RCC 7860 (cell line): Measurements from ENCODE around the gene TACC3.
A peak's percentile ranks its signal among the peaks of the same experiment; 100 is the strongest.

Experiments used
- DNase-seq: peaks from one replicate; pipeline ENCODE4 v3.0.0-alpha.2; 2015; ENCODE audit warnings: low spot score
- FAIRE-seq: peaks from 2 replicates; lab custom pipeline; 2012; peaks lifted over from hg19 to GRCh38; lab: Jason Lieb, UNC

The TACC3 gene

DNA sequence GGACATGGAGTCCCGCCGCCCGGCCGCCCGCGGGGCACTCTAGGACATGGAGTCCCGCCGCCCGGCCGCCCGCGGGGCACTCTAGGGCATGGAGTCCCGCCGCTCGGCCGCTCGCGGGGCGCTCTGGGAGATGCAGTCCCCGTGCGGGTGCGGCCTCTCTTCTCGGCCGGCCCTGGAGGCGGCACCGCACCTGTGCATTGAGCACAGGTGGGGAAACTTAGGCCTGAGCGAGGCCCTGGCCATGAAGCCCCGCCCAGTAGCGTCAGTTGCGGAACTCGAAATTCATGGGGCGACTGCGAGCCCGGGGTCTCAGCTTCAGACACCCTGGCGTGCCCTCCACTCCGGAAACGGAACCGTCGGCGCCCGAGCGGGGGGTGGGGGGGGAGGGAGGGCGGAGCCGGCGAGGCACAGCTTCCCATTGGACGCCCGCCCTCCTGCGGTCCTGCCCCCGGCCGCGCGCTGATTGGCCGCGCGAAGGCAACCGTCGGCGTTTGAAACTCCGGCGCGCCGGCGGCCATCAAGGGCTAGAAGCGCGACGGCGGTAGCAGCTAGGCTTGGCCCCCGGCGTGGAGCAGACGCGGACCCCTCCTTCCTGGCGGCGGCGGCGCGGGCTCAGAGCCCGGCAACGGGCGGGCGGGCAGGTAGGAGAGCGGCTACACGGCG lies at the start of gene TACC3, which contains the start of gene TMEM129:
TACC3 (plus strand) TSS at position 519 of the 663 bp plus-strand sequence. CDS start 1,901 bp downstream, outside the sequence.
TMEM129 (minus strand) TSS at position 321 of the 663 bp plus-strand sequence. CDS start 486 bp downstream, outside the sequence.
- peak; percentile 88 for DNase-seq
- FAIRE-seq = no peak

DNA sequence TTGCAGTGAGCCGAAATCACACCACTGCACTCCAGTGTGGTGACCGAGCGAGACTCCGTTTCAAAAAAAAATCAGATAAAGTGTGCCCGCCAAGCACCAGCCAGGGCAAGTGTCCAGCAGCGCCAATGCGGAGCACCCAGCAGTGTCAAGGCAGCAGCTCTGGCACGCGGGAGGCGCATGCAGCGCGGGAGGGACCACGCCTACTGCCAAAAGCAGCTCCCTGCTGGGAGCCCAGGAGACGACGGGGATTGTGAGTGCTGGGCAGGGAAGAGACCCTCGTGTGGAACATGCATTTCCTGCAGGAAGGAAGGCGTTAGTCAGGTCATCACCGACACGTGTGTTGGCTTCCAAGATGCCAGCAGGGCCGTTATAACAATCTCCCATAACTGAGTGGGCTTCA lies 47.6 kb upstream of the TACC3 start:
- FAIRE-seq = no peak
- no peak for DNase-seq

DNA sequence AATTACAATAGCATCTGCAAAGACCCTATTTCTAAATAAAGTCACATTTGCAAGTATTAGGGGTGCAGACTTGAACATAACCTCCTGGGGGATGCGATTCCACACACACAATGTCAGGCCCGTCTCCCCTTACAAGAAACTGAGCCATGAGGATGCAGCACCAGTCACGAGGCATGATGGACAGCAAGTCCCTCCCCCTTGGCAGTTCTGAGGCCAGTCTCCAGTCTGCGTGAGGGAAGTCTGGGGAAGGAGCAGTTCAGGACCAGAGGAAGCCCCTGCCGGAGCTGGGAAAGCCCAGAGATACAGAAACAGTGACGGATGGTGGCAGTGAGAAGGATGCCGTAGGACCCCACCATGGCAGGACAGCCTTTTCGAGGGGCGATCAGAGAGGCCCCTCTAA lies 46.6 kb upstream of the TACC3 start:
- DNase-seq = no peak
- FAIRE-seq = no peak

DNA sequence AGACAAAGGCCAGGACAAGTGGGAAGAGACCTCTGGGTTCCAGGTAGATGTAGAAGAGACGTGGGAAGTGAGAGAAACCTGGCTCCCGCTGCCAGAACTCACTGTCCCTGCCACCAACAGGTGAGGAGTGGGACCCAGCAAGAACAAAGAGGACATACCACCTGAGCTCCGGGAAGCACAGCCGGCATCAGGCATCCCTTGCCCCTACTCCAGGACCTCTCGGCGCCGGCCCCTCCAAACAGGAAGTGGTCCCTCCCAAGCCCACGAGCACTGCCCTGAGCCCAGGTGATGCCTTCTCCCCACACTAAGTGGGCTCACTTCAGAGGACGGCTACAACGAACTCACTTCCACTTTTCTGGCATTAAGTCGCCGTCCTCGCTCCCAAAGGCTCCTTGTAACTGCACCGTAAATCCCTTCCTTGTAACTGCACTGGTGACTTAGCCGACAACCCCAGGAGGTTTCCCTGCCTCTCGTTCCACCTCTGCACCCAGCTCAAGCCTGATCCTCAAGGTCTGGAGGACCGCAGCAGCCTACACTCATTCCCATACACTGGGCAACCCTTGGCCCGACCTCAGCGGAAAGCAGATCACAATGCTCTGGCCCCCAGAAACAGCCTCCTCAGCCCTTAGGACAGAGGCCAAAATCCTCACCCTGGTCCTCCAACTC lies 46.1 kb upstream of the TACC3 start:
- FAIRE-seq = no peak
- DNase-seq = no peak

DNA sequence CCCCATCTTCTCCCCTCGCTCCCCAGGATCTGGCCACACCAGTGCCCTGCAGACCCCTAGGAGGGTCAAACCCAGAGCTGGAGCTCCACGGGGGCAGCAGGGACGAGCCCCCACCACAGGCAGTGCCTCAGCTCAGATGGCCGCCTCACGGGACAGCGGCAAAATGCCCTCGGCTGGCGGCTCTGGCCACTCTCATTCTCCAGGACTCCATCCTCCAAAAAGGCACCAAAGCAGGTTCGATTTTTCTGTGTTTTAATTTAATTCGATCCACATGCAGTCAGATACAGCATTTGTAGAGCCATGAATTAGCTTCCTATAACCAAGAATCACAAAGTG lies 45.6 kb upstream of the TACC3 start:
- DNase-seq = no peak
- FAIRE-seq = no peak

DNA sequence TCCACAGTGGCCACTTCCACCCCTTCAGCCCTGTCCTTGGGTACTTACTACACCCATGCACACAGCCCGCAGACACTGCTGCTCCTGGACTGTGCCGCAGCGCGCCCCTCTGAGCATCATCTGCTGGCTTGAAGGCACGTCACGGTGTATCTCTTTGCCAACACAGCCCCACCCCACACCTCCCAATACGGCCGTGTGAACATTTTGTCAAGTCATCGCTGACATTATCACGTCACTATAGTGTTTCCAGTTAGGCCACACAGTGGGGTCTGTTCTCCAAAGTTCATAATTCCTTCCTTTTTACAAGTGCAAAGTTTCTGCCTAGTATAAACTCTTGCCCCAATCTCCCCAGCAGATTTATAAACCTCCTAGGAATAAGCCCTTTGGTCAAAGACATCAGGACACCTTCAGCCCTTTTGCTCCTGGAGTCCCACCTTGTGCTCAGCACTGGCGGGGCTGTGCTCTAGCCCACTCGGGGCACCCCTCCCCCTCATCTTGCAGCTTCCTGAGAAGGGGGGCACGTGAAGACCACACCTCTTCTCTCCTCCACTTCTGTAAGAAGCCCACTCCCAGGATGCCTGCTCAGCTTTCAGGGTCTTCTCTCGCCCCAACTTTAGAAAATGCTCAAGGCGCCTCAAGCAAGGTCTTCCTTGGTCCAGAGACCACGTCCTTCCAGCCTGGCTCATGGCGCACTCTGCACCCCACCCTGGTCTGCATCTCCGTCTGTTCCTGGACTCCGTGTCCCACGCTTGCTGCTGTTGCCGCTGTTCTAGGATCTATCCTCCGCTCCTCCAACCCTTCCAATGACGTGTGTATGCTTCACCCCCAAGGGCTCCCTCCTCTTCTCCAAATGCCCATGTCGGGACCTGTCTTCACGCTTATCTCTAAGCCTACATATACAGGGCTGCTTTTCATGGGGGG lies 44.5 kb upstream of the TACC3 start:
- no peak for DNase-seq
- FAIRE-seq = no peak

DNA sequence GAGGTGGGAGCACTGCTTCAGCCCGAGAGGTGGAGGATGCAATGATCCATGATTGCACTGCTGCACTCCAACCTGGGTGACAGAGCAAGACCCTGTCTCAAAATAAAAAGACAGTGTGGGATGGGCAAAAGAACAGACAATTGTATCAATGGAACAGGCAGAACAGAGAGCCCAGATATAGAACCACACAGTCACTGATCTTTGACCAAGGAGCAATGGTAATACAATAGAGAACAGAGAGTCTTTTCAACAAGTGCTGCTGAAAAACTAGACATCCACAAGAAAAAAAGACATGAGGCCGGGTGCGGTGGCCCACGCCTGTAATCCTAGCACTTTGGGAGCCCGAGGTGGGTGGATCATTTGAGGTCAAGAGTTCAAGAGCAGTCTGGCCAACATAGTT lies 43.1 kb upstream of the TACC3 start:
- DNase-seq (no peak), FAIRE-seq (no peak)

DNA sequence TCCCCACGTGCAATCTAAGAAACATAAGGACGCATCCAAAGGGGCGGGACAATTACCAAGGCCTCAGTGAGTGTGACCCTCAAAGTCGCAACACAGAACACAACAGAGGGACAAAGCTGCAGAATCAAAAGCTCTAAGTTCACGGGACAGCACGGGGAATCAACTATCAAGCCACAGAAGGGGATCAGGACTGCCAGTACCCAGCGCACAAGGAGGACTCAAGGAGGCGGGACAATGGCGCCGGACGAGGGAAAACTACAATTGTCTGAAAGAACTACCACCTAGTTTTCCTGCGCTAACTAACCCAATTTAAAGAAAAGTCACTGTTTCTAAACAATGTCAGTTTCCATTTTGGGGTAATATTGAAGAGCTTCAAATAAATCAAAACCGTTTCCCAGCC lies 38.5 kb upstream of the TACC3 start:
- no peak for DNase-seq
- no peak for FAIRE-seq

DNA sequence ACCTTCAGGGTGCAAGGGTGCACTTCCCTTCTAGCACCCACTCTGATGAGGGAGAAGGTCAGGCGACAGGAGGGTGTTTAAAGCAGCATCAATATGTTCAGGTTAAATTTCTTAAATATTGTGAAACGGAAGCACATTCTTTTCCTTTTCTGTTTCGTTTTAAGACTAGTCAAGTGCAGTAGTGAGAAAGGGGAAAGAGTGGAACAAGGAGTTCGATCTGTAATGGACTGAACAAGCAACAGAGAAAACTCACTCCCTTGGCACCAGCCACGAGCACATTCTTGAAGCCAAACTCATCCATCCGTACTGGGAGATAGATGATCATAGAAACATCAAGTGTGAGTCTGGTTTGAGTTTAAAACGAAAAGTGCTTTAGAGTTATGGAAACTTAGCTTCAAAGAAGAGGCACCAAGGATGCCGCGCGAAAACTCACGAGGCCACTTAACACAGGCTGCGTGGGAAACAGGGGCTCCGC lies 38.0 kb upstream of the TACC3 start:
- peak; percentile 16 for DNase-seq
- FAIRE-seq = no peak

DNA sequence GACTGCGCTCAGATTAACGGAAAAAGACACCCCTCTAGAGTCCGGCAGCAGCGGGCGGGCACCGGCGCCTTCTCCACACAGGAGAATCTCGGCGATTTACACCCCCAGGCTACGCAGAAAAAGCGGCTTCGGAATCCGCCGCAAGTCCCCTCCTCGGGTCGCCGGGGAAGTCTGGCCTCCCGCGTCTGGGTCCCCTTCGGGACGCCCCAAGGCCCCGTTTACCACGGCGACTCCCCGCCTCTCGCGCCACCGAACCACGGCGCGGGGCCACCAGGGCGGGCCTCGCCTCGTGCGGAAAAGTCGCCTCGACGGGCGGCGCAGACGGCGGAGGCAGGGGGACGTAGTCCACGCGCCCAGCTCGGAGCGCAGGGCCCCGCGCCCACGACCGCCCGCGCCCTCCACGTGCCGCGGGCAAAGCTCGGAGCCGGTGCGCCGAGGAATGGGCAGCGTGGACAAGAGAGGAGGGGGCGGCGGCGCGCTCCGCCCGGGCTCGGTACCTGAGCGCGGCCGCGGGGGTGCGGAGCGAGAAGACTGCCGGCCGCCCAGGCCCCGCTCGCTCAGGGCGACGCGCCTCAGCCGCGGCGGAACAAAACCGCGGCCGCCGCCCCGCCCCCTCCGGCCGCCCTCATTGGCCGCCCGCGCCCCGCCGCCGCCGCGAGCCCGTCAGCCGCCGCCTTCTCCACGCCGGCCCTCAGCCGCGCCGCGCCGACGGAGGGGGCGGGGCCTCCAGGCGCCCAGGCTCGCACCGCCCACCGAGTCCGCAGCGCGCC lies 37.4 kb upstream of the TACC3 start, which contains the start of gene FAM53A:
FAM53A (minus strand) TSS at position 578 of the 770 bp plus-strand sequence. CDS start 15,572 bp downstream, outside the sequence.
- no peak for DNase-seq
- FAIRE-seq = no peak

DNA sequence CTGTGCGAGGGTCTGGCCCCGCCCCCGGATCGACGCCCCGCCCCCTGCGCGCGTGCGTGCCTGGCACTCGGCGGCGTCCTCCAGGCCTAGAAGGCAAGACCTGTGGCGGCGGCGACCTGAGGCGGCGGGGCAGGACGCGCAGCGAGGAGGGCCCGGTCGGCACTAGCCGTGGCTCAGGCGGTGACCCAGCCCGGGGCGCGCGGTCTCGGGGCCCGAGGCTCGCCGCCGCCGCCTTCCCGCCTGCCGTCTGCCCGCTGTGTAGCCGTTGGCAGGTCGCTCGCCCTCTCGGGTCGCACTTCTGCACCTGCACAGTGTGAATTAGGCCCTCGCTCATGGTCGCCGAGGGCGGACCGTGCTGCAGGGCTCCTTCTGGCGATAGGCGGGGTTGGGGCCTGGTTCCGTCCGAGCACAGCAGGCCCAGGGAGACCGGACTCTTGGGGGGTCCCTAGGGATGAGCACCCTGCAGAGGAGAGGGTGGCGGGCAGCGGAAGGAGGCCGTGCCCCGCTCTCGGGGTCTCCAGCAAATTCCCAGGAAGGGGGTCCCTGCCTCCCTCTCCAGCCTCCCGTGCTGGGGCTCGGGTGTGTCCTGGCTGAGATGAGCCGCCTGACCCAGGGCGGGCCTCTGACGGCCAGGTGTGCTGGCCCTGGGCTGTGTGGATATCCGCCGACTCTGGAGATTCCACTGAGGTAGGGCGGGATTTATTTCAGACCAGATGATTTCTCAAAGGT lies 36.7 kb upstream of the TACC3 start:
- FAIRE-seq (no peak), DNase-seq (no peak)

DNA sequence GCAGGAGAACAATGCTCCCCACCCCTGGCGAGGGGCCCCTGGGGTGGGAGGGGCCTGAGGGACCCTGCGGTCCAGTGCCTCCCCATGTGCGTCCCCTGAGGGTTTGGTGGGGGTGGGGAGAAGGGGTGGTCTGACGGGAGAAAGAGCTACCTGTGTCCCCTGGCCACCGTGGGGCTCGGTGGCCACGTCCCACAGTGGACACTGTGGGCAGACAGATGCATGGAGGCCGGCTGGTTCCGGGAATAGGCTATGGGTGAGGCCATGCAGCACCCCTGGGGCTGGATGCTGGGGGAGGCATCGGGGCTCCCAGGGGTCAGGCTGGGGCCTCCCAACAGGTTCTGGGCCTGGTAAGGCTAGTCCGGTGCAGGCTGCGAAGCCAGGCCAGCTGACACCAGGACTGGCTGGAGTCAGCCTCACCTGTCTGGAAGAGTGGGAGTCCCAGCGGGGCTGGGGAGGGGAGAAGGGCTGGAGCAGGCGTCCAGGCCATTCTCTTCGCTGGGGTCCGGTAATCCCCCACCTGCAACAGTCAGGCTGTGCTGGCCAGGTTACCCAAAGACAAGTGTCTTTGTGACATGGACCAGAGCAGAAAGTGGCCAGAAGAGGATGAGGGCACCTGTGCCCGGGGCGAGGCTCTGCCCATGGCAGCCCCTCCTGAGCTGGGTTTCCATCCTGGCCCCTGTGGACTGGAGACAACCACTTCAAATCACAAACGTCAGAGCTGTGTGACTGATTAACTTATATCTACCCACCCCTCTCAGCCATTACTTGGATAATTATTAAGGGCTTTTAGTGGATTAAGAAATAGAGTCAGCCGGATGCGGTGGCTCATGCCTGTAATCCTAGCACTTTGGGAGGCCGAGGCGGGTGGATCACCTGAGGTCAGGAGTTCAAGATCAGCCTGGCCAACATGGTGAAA lies 35.8 kb upstream of the TACC3 start:
- FAIRE-seq (no peak), DNase-seq (peak; percentile 48)

DNA sequence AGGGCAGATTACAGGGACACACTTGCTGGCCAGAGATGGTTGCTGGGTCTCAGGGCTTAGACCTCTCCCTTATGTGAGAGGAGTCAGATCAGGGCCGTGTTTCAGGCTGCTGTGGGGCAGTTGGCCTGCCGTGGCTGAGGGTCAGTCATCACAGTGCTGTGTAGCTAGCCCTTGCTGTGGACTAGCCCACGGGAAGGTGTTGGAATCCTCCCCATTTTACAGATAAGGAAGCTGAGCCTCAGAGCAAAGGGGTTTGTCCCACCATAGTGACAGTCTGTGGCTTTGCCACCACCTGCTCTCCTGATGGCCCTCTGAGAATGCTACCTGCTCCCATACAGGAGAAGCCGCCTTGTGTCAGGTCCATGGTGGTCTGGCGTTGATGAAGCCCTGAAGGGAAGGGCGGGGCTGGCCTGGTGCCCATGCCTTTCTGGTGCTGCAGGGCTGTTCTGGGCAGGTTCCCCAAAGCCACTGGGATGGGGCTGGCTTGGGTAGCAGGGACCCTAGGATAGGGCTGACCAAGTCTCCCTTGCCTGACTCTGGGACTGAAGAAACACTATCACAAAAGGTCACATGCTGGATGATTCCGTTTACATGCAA lies 34.8 kb upstream of the TACC3 start:
- FAIRE-seq (no peak), DNase-seq (no peak)

DNA sequence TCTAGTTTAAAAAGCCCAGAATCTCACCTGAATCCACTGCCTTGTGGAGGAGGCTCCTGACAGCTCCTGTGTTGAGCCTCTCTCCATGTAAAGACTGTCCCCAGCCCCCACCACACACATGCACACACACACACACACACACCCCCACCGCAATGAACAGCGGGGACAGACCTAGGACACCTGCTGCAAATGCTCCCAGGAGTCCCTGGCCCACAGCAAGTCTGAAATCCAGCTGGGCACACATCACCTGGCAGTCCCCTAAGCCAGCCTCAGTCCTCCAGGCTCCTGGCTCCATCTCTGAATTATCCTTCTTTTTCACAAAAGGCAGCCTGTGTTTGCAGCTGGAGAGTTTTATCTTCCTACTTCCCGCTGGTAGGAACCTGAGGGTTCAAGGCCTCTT lies 30.6 kb upstream of the TACC3 start:
- FAIRE-seq = no peak
- DNase-seq = no peak

DNA sequence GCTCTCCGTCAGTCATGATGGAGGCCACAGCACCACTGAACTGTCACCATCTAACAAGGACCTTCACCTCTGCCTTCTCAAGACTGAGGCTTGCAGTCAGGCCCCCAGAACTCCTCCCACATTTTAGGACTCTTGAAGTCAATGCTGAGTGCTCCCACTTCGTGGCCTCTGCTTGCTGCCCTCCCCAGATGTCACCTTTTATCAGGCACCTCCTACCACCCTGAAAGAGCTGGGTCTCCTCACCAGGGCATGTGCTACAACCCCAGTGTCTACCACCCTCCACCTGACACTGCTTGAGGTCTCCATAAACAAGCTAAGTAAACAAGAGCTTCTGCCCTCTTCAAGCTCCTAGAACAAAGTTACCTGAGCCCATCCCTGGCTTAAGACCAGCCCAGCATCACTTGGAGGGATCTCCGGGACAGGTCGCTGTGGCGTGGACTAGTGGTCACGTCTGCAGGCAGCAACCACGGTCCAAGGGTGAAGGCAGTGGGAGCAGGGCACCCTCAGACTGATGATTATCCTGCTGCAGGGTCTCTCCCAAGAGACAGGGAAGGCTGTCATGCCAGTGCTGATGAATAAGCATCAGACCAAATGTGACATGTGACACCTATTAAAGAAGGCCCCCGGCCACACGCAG lies 29.5 kb upstream of the TACC3 start:
- DNase-seq (no peak), FAIRE-seq (no peak)

DNA sequence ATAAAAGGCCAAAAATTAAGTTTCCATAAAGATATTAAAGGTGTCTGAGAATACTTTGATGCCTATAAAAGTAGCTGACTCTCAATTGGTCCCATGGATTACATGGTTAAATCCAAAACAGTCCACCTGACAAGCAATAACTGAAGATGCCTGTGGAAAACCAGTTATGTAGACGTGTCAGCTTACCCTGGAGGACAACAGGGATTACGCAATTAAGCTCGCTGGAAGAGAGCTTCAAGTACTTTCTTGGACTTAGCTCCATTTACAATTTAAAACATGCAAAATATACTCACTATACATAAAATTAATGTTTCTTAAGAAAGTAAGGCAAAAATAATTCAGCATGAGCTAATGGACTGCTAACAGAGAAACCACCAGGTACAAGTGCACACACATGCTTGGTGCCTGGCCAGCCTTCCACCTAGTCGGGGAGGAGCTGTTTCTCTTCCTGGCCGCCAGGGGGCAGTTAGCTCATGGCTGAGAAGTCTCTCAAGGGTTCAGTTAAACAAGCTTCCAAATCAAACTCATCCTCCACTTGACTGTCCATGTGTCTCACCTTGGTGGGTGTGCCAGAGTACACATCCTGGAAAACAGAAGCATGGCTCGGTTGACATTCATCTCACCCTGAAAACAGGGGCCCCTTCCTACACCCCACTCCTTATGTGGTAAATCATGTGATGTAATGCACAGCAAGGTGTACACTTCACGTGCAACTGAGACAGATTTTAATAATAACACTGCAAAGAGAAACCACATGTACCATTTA lies 28.0 kb upstream of the TACC3 start:
- DNase-seq (peak; percentile 66), FAIRE-seq (no peak)

DNA sequence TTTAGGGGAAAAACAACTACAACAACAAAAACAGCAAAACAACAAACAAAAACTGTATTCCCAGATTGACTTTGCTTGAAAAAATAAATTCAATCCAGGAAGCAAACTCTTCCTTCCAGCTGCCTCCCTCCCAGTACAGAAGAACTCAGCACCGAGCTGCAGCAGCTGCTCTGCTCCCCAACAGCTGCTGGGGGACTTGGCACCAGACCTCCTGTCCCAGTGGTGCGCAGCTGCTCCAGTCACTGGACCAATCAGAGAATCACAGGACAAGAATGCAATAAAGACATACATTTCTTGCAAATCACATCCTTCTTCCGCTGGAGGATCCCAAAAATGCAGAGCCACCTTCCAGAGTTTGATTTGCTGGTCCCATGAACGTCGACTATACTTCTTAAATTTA lies 25.4 kb upstream of the TACC3 start:
- no peak for DNase-seq
- no peak for FAIRE-seq
